Progenitor cell of endocrine pancreas (in vitro differentiated cells): Measurements from ENCODE around the gene SNAPC4. TPM values are rescaled to one million over a fixed set of nuclear protein-coding genes. Genes with fewer than 3 reads are reported as not detected.
A peak's percentile ranks its signal among the peaks of the same experiment; 100 is the strongest.

Source experiments
- DNase-seq: peaks from one replicate; pipeline ENCODE4 v3.0.0; 2021; ENCODE audit warnings: low spot score; ENCODE audit not compliant: unreplicated experiment
- H3K27ac Mint-ChIP-seq: 2 replicates; pipeline ENCODE4 v1.8.0; 2021; ENCODE audit warnings: mild to moderate bottlenecking, moderate library complexity, mixed read lengths
- H3K27me3 Mint-ChIP-seq: 2 replicates; pipeline ENCODE4 v1.8.0; 2021; ENCODE audit warnings: mixed read lengths
- H3K36me3 Mint-ChIP-seq: 2 replicates; pipeline ENCODE4 v1.8.0; 2022; ENCODE audit warnings: mixed read lengths; ENCODE audit not compliant: insufficient read depth
- H3K4me1 Mint-ChIP-seq: 2 replicates; pipeline ENCODE4 v1.8.0; 2021; ENCODE audit warnings: low read depth, mixed read lengths
- H3K4me3 Mint-ChIP-seq: 2 replicates; pipeline ENCODE4 v1.8.0; 2021; ENCODE audit warnings: low read depth, mild to moderate bottlenecking, moderate library complexity, mixed read lengths
- H3K9me3 Mint-ChIP-seq: 2 replicates; pipeline ENCODE4 v1.8.0; 2021; ENCODE audit warnings: low read depth, mixed read lengths
- total RNA-seq: library from RNA; stranded (reverse); gene quantifications from 2 replicates; pipeline ENCODE4 v1.2.1, GENCODE V29; 2021
- TF ChIP-seq, protein P1 (sequence below): fragments of 200-600 bp; sonication (generic); IDR thresholded peaks from one replicate; pipeline ENCODE4 v1.5.0; 2021; ENCODE audit warnings: antibody characterized with exemption, mild to moderate bottlenecking; ENCODE audit not compliant: unreplicated experiment

Gene SNAPC4
- total RNA-seq, 1 donor from 2014 or later = 22.3 TPM

DNA sequence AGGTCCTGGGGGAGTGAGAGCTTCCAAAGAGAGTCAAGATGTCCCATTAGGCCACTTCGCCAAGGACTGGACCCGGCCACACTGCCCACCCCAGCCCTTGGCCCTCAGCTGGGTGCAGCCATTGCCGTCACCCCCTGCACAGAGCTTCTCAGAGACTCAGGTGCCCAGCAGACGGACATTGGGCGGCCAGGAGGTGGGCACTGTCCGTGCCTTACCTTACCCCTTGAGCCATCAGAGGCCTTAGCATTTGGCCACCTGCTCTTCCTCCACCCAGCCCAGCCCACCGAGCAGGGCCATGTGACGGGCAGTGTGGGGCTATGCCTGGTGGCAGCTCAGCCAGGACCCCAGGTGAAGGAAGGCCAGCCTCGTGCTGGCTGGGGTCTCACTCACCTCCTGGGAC lies 33.1 kb downstream of the SNAPC4 start:
- no peak for DNase-seq
- no peaks in the 10 kb centered on the region for H3K27me3 Mint-ChIP-seq
- H3K27ac Mint-ChIP-seq = no peak overlapping the region
- no peak overlapping the region for H3K4me3 Mint-ChIP-seq
- no peaks in the 10 kb centered on the region for H3K9me3 Mint-ChIP-seq
- no peaks in the 10 kb centered on the region for H3K36me3 Mint-ChIP-seq
- TF ChIP-seq, protein P1, sequence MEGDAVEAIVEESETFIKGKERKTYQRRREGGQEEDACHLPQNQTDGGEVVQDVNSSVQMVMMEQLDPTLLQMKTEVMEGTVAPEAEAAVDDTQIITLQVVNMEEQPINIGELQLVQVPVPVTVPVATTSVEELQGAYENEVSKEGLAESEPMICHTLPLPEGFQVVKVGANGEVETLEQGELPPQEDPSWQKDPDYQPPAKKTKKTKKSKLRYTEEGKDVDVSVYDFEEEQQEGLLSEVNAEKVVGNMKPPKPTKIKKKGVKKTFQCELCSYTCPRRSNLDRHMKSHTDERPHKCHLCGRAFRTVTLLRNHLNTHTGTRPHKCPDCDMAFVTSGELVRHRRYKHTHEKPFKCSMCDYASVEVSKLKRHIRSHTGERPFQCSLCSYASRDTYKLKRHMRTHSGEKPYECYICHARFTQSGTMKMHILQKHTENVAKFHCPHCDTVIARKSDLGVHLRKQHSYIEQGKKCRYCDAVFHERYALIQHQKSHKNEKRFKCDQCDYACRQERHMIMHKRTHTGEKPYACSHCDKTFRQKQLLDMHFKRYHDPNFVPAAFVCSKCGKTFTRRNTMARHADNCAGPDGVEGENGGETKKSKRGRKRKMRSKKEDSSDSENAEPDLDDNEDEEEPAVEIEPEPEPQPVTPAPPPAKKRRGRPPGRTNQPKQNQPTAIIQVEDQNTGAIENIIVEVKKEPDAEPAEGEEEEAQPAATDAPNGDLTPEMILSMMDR = no peak
- H3K4me1 Mint-ChIP-seq = no peaks in the 10 kb centered on the region

DNA sequence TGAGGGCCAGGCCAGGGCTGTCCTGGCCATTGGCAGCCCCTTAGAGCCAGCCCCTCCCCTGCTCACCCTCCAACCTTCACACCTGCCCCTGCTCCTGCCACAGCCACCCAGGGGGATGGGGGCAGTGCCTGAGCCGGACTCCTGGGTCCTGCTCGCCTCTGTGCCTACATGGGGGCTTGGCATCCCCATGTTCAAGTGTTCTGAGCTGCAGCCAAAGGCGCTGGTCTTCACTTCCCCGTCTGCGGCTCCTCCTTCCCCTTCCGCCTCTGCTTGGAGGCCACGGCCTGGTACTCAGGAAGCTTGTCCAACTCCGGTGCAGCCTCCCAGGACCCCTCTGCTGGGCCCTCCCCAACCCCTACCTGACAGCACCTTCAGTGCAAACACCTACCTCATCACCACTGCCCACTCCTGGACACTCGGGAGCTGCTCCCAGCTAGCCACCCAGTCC lies 34.2 kb downstream of the SNAPC4 start:
- DNase-seq = no peak
- Mint-ChIP-seq H3K36me3 (no peaks in the 10 kb centered on the region), H3K4me1 (no peaks in the 10 kb centered on the region), H3K4me3 (no peak overlapping the region), H3K27me3 (no peaks in the 10 kb centered on the region), H3K27ac (no peak overlapping the region), H3K9me3 (no peaks in the 10 kb centered on the region)
- TF ChIP-seq, protein P1 = no peak

DNA sequence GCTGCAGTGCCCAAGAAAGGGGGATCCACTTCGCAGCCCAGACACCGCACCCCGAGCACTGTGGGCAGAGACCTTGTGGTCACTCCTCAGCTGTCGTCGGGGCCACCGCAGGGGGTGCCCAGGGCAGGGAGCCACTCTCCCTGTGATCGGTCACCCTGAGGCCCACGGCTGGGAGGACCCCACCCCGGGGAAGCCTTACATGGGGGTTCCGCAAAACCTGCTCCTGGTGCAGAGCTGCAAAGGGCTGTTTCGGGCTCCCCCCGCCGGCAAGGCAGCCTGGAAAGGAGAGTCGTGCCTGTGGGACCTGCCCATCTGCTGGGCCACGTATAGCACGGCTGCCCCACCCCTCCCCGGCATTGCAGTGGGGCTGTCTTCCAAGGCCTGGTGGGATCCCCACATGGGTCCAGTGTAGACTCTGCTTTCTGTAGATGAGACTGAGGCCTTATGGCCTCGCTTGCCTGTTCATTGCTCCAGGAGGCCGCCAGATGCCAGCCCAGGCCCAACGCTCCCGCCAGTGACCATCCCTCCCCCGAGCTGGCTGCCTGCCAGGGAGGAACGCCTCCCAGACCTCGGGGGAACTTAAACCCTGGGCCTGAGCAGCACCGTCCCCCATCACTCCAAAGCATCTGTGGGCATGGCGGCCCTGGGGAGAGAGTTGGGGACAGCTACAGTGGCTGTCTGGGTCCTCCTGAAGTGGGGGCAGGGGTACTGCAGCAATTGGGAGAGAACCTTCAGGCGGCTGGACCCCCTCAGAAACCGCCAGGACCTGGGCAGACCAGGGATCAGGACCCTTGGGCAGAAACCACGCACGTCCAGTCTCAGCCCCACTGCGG lies 34.8 kb downstream of the SNAPC4 start:
- DNase-seq = no peak
- TF ChIP-seq, protein P1 = no peak
- Mint-ChIP-seq H3K4me1 (no peaks in the 10 kb centered on the region), H3K9me3 (no peaks in the 10 kb centered on the region), H3K27me3 (no peaks in the 10 kb centered on the region), H3K27ac (no peak overlapping the region), H3K4me3 (no peak overlapping the region), H3K36me3 (no peaks in the 10 kb centered on the region)

DNA sequence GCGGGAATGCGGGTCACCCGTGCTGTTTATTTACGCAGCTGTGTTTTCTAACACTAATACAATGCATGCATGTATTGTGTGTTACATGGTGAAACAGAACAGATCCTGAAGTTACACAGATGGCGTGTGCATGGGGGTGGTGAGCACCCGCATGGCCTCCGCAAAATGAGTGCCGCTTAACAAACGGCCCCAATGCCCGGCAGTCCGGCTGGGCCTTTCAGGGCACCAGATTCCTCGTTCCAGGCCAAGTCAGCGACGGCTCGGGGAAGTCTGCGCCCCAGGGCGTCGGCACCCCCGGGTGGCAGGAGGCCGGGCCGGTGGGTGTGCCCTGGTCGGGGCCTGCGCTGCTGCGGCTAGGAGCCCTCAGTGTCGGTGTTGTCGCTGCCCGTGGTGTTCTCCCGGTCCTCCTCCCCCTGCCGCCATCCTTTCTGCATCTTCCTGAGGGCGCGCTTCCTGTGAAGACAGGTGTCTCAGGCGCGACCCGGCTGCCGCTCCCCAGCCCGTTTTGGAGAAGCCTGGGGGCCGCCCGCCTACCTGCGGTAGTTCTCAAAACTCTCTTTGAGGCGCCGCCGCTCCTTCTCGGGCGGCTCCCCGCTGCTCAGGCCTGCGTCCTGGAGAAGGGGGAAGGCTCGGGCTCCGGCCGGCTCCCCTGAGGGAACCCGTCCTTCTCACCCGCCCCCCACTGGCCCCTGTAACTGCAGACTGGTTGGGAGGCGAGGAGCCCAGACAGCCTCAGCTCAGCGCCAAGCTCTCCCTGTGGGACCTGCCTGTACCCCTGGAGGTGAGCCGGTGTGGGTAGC lies 35.8 kb downstream of the SNAPC4 start:
- Mint-ChIP-seq H3K36me3 (no peaks in the 10 kb centered on the region), H3K4me1 (no peaks in the 10 kb centered on the region), H3K9me3 (no peaks in the 10 kb centered on the region), H3K27ac (no peak overlapping the region), H3K4me3 (peak overlapping the region; percentile 42), H3K27me3 (no peaks in the 10 kb centered on the region)
- no peak for DNase-seq
- TF ChIP-seq, protein P1 = no peak

DNA sequence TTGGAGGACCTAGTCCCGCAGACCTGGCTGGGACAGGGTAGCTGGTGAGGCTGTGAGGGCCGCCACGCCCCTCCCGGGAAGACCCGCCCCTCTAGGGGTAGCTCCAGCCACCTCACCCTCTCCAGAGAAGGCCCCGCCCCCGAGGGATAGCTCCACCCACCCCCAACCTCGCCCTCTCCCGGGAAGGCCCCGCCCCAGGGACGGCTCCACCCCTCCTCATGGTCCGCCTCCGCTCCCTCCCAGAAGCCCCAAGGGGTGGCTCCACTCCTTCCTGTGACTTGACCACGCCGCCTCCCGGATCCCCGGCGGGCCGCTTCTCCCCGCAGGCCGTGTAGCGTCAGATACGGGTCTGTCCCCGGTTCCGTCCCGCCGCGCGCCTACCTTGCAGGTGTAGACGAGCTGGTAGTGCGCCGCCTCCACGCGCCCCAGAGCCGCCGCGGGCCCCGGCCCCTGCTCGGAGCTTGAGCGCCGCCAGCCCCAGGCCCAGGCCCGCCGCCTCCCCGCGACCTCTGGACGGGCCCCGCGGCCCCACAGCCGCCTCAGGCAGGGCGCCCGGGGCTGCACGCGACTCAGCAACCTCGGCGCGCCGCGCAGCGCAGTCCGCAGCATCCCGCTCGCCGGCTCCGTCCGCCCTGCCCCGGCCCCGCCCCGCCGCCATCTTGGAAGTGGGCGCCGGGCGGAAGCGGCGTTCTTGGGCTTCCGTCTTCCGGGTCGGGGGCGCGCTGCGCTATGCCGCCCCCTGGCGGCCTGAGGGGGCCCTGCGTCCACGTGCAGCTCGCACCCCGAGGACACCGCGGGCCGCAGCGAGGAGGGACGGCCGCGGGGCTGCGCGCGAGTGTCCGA lies 36.6 kb downstream of the SNAPC4 start, which contains the start of gene DNLZ:
Gene DNLZ, minus strand, starts transcription at position 639 of the 843 bp plus-strand sequence. Its CDS starts 30 bp downstream, at position 609.
- Mint-ChIP-seq H3K27ac (peak within 1 kb of the TSS; percentile 92), H3K4me1 (no peaks in the 10 kb centered on the region), H3K4me3 (peak within 1 kb of the TSS; percentile 82), H3K36me3 (no peaks in the 10 kb centered on the region), H3K9me3 (no peaks in the 10 kb centered on the region), H3K27me3 (no peaks in the 10 kb centered on the region)
- peak; percentile 90 for DNase-seq
- TF ChIP-seq, protein P1 = peak; percentile 98
